Esophagus squamous epithelium (tissue), 5 donors: ENCODE data around the gene VPS37B. TPM values are rescaled to one million over a fixed set of nuclear protein-coding genes. Genes with fewer than 3 reads are reported as not detected.
"Not testable (repeated sequence)": the region's sequence is repeated elsewhere in the genome, so short reads cannot be mapped to it uniquely, and the experiment has no call there.

Experiments used
- DNase-seq: peaks from one replicate; lab custom pipeline; 2025; lab: John Stamatoyannopoulos, UW
- H3K27ac ChIP-seq, 4 donors: fragments of 200-600 bp; sonication (generic); one replicate each; pipeline ENCODE4 v1.5.1; 2016 to 2019; ENCODE audit warnings: mild to moderate bottlenecking in 1 of 4
- H3K27me3 ChIP-seq, 4 donors: fragments of 200-600 bp; sonication (generic); 1 replicate in 3 of 4; 2 replicates in 1 of 4; pipeline versions ENCODE4 v1.5.1 to v1.6.0; 2017 to 2021; ENCODE audit warnings: antibody characterized with exemption in 1 of 4
- H3K36me3 ChIP-seq, 3 donors: fragments of 200-600 bp; sonication (generic); one replicate each; pipeline ENCODE4 v1.5.1; 2016 to 2019
- H3K4me1 ChIP-seq, 3 donors: fragments of 200-600 bp; sonication (generic); one replicate each; pipeline ENCODE4 v1.5.1; 2017 to 2019
- H3K4me3 ChIP-seq, 4 donors: fragments of 200-600 bp; sonication (generic); 1 replicate in 3 of 4; 2 replicates in 1 of 4; pipeline ENCODE4 v1.5.1; 2016 to 2019; ENCODE audit warnings: mild to moderate bottlenecking in 2 of 4, moderate library complexity in 1 of 4
- H3K9me3 ChIP-seq, 3 donors: fragments of 200-600 bp; sonication (generic); one replicate each; pipeline ENCODE4 v1.5.1; 2016 to 2019
- CTCF ChIP-seq, 6 experiments: fragments of 450-650 bp in 4 of 6; fragments of 200-600 bp in 2 of 6; sonication (generic) in 2 of 6; IDR thresholded peaks; one replicate each; pipeline ENCODE4 v1.5.1; 2016 to 2019; ENCODE audit warnings: antibody characterized with exemption in 6 of 6, mild to moderate bottlenecking in 4 of 6, moderate library complexity in 4 of 6
- POLR2A ChIP-seq, 4 donors: fragments of 450-650 bp; IDR thresholded peaks; one replicate each; pipeline ENCODE4 v1.6.1; 2017; ENCODE audit warnings: antibody characterized with exemption in 4 of 4, mild to moderate bottlenecking in 4 of 4, moderate library complexity in 3 of 4
- WGBS, 2 donors: methylation state at CpG; one replicate each; pipeline ENCODE4 v1.1.5; 2018; 5-methylcytosine and 5-hydroxymethylcytosine counted together
- intact Hi-C: fragments of 100-400 bp; cut with DNase I; formaldehyde crosslinking; loops from one replicate; pipeline ENCODE4 v1.15.0; 2022
- total RNA-seq, 4 donors: library from RNA; depleted of rRNA; stranded (reverse); fragments of >200 nt; gene quantifications; one replicate each; pipeline ENCODE4 v1.1.0, GENCODE V29; 2016
- donor health status: DM: yes; HTN: yes; CAD: no.

The VPS37B gene
- total RNA-seq, 4 donors from 2014 or later: 41.1 to 85.7 (median 69.5) TPM

GRCh38 chr12:122920687-122921086 lies 24.8 kb upstream of the VPS37B start:
- intact Hi-C loops: no loop called here
- Histone ChIP-seq H3K27me3 (no peaks in the 10 kb centered on the region), H3K4me3 (no peak overlapping the region), H3K4me1 (peaks cover 7 to 31% (median 13%) of the 10 kb centered on the region in 3 donors), H3K27ac (peak overlapping the region in 3 of 4 donors; percentile 8 to 53 (median 53)), H3K9me3 (no peaks in the 10 kb centered on the region), H3K36me3 (no peaks in the 10 kb centered on the region)
- DNase-seq: no peak
- no peak for TF ChIP-seq CTCF (IDR thresholded peaks at IDR 0.05)
- no peak for TF ChIP-seq POLR2A (IDR thresholded peaks at IDR 0.05)
- 81 to 90% methylated on average over 5 of the region's 5 CpGs for WGBS, 2 donors

GRCh38 chr12:122918827-122919226 lies 22.9 kb upstream of the VPS37B start:
- TF ChIP-seq CTCF (IDR thresholded peaks at IDR 0.05) (no peak), POLR2A (IDR thresholded peaks at IDR 0.05) (no peak)
- no peaks in the 10 kb centered on the region for H3K36me3 ChIP-seq
- H3K9me3 ChIP-seq: no peaks in the 10 kb centered on the region
- no peak overlapping the region for H3K4me3 ChIP-seq
- no peak for DNase-seq
- intact Hi-C loops: no loop called here
- no peaks in the 10 kb centered on the region for H3K27me3 ChIP-seq
- no peak overlapping the region for H3K27ac ChIP-seq
- H3K4me1 ChIP-seq: peaks cover 7 to 29% (median 13%) of the 10 kb centered on the region in 3 donors
- WGBS, 2 donors: 41 to 42% methylated on average over 2 of the region's 2 CpGs

GRCh38 chr12:122917507-122918121 lies 21.7 kb upstream of the VPS37B start:
- H3K4me3 ChIP-seq: no peak overlapping the region
- peaks cover 7 to 29% (median 13%) of the 10 kb centered on the region in 3 donors for H3K4me1 ChIP-seq
- H3K36me3 ChIP-seq: no peaks in the 10 kb centered on the region
- H3K9me3 ChIP-seq: no peaks in the 10 kb centered on the region
- WGBS, 2 donors: 27 to 28% methylated on average over 8 of the region's 9 CpGs
- intact Hi-C loops: no loop called here
- TF ChIP-seq CTCF (IDR thresholded peaks at IDR 0.05) (no peak), POLR2A (IDR thresholded peaks at IDR 0.05) (no peak)
- peak overlapping the region; percentile 49 to 61 (median 56) for H3K27ac ChIP-seq
- no peaks in the 10 kb centered on the region for H3K27me3 ChIP-seq
- no peak for DNase-seq

GRCh38 chr12:122909442-122910288 lies 13.7 kb upstream of the VPS37B start:
- WGBS, 2 donors: 65 to 77% methylated on average over 9 to 11 of the region's 12 CpGs
- intact Hi-C loops: no loop called here
- Histone ChIP-seq H3K9me3 (no peaks in the 10 kb centered on the region), H3K27me3 (no peaks in the 10 kb centered on the region), H3K36me3 (no peaks in the 10 kb centered on the region), H3K4me3 (no peak overlapping the region), H3K27ac (no peak overlapping the region), H3K4me1 (no peaks in the 10 kb centered on the region)
- TF ChIP-seq CTCF (IDR thresholded peaks at IDR 0.05) (no peak), POLR2A (IDR thresholded peaks at IDR 0.05) (no peak)
- no peak for DNase-seq

GRCh38 chr12:122908915-122909314 lies 13.0 kb upstream of the VPS37B start:
- intact Hi-C loops: no loop called here
- DNase-seq: no peak
- 75 to 87% methylated on average over 4 of the region's 6 CpGs for WGBS, 2 donors
- Histone ChIP-seq H3K36me3 (no peaks in the 10 kb centered on the region), H3K4me1 (no peaks in the 10 kb centered on the region), H3K27ac (no peak overlapping the region), H3K27me3 (no peaks in the 10 kb centered on the region), H3K9me3 (no peaks in the 10 kb centered on the region), H3K4me3 (no peak overlapping the region)
- TF ChIP-seq CTCF (IDR thresholded peaks at IDR 0.05): no peak
- TF ChIP-seq POLR2A (IDR thresholded peaks at IDR 0.05): no peak

- H3K4me3 ChIP-seq, H3K9me3 ChIP-seq, H3K36me3 ChIP-seq, intact Hi-C loops, DNase-seq, H3K27ac ChIP-seq, H3K27me3 ChIP-seq, H3K4me1 ChIP-seq: not testable (repeated sequence)
- WGBS, 2 donors: 85 to 90% methylated on average over 2 to 3 of the region's 5 CpGs
Measured at GRCh38 chr12:122905258-122905657, 9.3 kb upstream of the VPS37B start.
